Skeletal muscle satellite cell (primary cell): ENCODE measurements around the gene LRRFIP2.

Experiments
- H3K27me3 ChIP-seq: 2 replicates; pipeline ENCODE4 v1.7.0; 2013; ENCODE audit warnings: low read length; ENCODE audit not compliant: control insufficient read depth, insufficient read depth
- H3K36me3 ChIP-seq: 2 replicates; pipeline ENCODE4 v1.7.0; 2013; ENCODE audit warnings: mild to moderate bottlenecking, control low read depth, low read length; ENCODE audit not compliant: insufficient read depth
- H3K4me1 ChIP-seq: 2 replicates; pipeline ENCODE4 v1.7.0; 2013; ENCODE audit warnings: low read length; ENCODE audit not compliant: control insufficient read depth, insufficient read depth
- H3K4me2 ChIP-seq: 2 replicates; pipeline ENCODE4 v1.7.0; 2013; ENCODE audit warnings: mild to moderate bottlenecking, low read length
- H3K4me3 ChIP-seq: 2 replicates; pipeline ENCODE4 v1.7.0; 2013; ENCODE audit warnings: low read length
- H3K9ac ChIP-seq: 2 replicates; pipeline ENCODE4 v1.7.0; 2013; ENCODE audit warnings: mild to moderate bottlenecking, low read depth, low read length, moderate library complexity
- H3K9me3 ChIP-seq: replicated peaks from 2 replicates; pipeline ENCODE4 v1.7.0; 2013; ENCODE audit warnings: mild to moderate bottlenecking, control low read depth, low read length

Gene LRRFIP2

GRCh38 chr3:37141676-37142075, 32.7 kb downstream of the LRRFIP2 start:
- no peak overlapping the region for H3K4me3 ChIP-seq
- no peaks in the 10 kb centered on the region for H3K27me3 ChIP-seq
- H3K4me2 ChIP-seq = no peak overlapping the region
- peaks cover 27% of the 10 kb centered on the region for H3K36me3 ChIP-seq
- no peaks in the 10 kb centered on the region for H3K9me3 ChIP-seq
- H3K9ac ChIP-seq = no peak overlapping the region
- H3K4me1 ChIP-seq = no peaks in the 10 kb centered on the region

- no peaks in the 10 kb centered on the region for H3K4me1 ChIP-seq
Observed at GRCh38 chr3:37140899-37141541, 33.4 kb downstream of the LRRFIP2 start.

GRCh38 chr3:37139567-37140052, 34.8 kb downstream of the LRRFIP2 start:
- Histone ChIP-seq H3K4me1 (no peaks in the 10 kb centered on the region), H3K4me2 (no peak overlapping the region), H3K4me3 (no peak overlapping the region), H3K9me3 (no peaks in the 10 kb centered on the region), H3K9ac (no peak overlapping the region), H3K36me3 (peaks cover 27% of the 10 kb centered on the region), H3K27me3 (no peaks in the 10 kb centered on the region)

More at GRCh38 chr3:37140899-37141541, 33.4 kb downstream of the LRRFIP2 start:
- Histone ChIP-seq H3K4me3 (no peak overlapping the region), H3K9ac (no peak overlapping the region), H3K4me2 (no peak overlapping the region), H3K36me3 (peaks cover 27% of the 10 kb centered on the region), H3K27me3 (no peaks in the 10 kb centered on the region), H3K9me3 (no peaks in the 10 kb centered on the region)

- Histone ChIP-seq H3K27me3 (no peaks in the 10 kb centered on the region), H3K4me2 (no peak overlapping the region), H3K4me3 (no peak overlapping the region), H3K4me1 (no peaks in the 10 kb centered on the region), H3K9ac (no peak overlapping the region), H3K36me3 (peaks cover 23% of the 10 kb centered on the region), H3K9me3 (no peaks in the 10 kb centered on the region)
Observed at GRCh38 chr3:37138816-37139215, 35.6 kb downstream of the LRRFIP2 start.

- H3K27me3 ChIP-seq = no peaks in the 10 kb centered on the region
- H3K36me3 ChIP-seq = peaks cover 10% of the 10 kb centered on the region
- H3K4me1 ChIP-seq = no peaks in the 10 kb centered on the region
- no peak overlapping the region for H3K4me3 ChIP-seq
- no peak overlapping the region for H3K9ac ChIP-seq
- no peak overlapping the region for H3K4me2 ChIP-seq
- H3K9me3 ChIP-seq = no peaks in the 10 kb centered on the region
Observed at GRCh38 chr3:37137516-37137915, 36.9 kb downstream of the LRRFIP2 start.

- no peaks in the 10 kb centered on the region for H3K36me3 ChIP-seq
- no peaks in the 10 kb centered on the region for H3K4me1 ChIP-seq
- H3K27me3 ChIP-seq = no peaks in the 10 kb centered on the region
- no peak overlapping the region for H3K9ac ChIP-seq
- no peak overlapping the region for H3K4me3 ChIP-seq
- H3K9me3 ChIP-seq = no peaks in the 10 kb centered on the region
- no peak overlapping the region for H3K4me2 ChIP-seq
Observed at GRCh38 chr3:37136067-37136466, 38.3 kb downstream of the LRRFIP2 start.

- Histone ChIP-seq H3K4me3 (no peak overlapping the region), H3K4me1 (no peaks in the 10 kb centered on the region), H3K9ac (no peak overlapping the region), H3K36me3 (no peaks in the 10 kb centered on the region), H3K9me3 (no peaks in the 10 kb centered on the region), H3K27me3 (no peaks in the 10 kb centered on the region), H3K4me2 (no peak overlapping the region)
Observed at GRCh38 chr3:37135561-37135960, 38.8 kb downstream of the LRRFIP2 start.

GRCh38 chr3:37132334-37132733, 42.0 kb downstream of the LRRFIP2 start:
- H3K4me2 ChIP-seq = no peak overlapping the region
- peaks cover 8% of the 10 kb centered on the region for H3K4me1 ChIP-seq
- no peaks in the 10 kb centered on the region for H3K9me3 ChIP-seq
- H3K36me3 ChIP-seq = no peaks in the 10 kb centered on the region
- no peak overlapping the region for H3K9ac ChIP-seq
- no peak overlapping the region for H3K4me3 ChIP-seq
- no peaks in the 10 kb centered on the region for H3K27me3 ChIP-seq

GRCh38 chr3:37131860-37132144, 42.6 kb downstream of the LRRFIP2 start:
- Histone ChIP-seq H3K4me1 (peaks cover 12% of the 10 kb centered on the region), H3K36me3 (no peaks in the 10 kb centered on the region), H3K4me2 (no peak overlapping the region), H3K9me3 (no peaks in the 10 kb centered on the region), H3K4me3 (no peak overlapping the region), H3K27me3 (no peaks in the 10 kb centered on the region), H3K9ac (no peak overlapping the region)

- no peaks in the 10 kb centered on the region for H3K9me3 ChIP-seq
- no peaks in the 10 kb centered on the region for H3K36me3 ChIP-seq
- H3K4me3 ChIP-seq = no peak overlapping the region
- no peaks in the 10 kb centered on the region for H3K27me3 ChIP-seq
- H3K9ac ChIP-seq = no peak overlapping the region
- no peak overlapping the region for H3K4me2 ChIP-seq
- peaks cover 12% of the 10 kb centered on the region for H3K4me1 ChIP-seq
Observed at GRCh38 chr3:37130984-37131859, 43.2 kb downstream of the LRRFIP2 start.

- Histone ChIP-seq H3K4me2 (no peak overlapping the region), H3K36me3 (no peaks in the 10 kb centered on the region), H3K9me3 (no peaks in the 10 kb centered on the region), H3K4me3 (no peak overlapping the region), H3K27me3 (no peaks in the 10 kb centered on the region), H3K4me1 (peaks cover 12% of the 10 kb centered on the region), H3K9ac (no peak overlapping the region)
Observed at GRCh38 chr3:37130448-37130847, 43.9 kb downstream of the LRRFIP2 start.

- H3K4me1 ChIP-seq = peaks cover 12% of the 10 kb centered on the region
- no peak overlapping the region for H3K4me2 ChIP-seq
Observed at GRCh38 chr3:37129871-37130270, 44.5 kb downstream of the LRRFIP2 start.

More at GRCh38 chr3:37129871-37130270, 44.5 kb downstream of the LRRFIP2 start:
- H3K4me3 ChIP-seq = no peak overlapping the region
- H3K27me3 ChIP-seq = no peaks in the 10 kb centered on the region
- H3K36me3 ChIP-seq = no peaks in the 10 kb centered on the region
- no peak overlapping the region for H3K9ac ChIP-seq
- H3K9me3 ChIP-seq = no peaks in the 10 kb centered on the region
